ENCODE results near the gene GALNS.

- TF ChIP-seq GABPA (IDR thresholded peaks at IDR 0.05 in 1 of 2, conservative IDR thresholded peaks at IDR 0.05 in 1 of 2), result no peak
- no peak for TF ChIP-seq CTCF (IDR thresholded peaks at IDR 0.05; ENCODE audit: low read depth, low read length, missing input control)
- TF ChIP-seq FOXA1 (IDR thresholded peaks at IDR 0.05), result no peak
- no peak for TF ChIP-seq YY1 (IDR thresholded peaks at IDR 0.05)
- no peak for TF ChIP-seq JUND (IDR thresholded peaks at IDR 0.05)
- TF ChIP-seq HNF4A (conservative IDR thresholded peaks at IDR 0.05), result no peak
- no peak for TF ChIP-seq ZBTB33 (IDR thresholded peaks at IDR 0.05)
These were observed 46.0 kb upstream of the GALNS start for GRCh38 chr16:88902744-88903143.
